Measurements from ENCODE around the gene NFE2L1. TPM values are rescaled to one million over a fixed set of nuclear protein-coding genes. Genes with fewer than 3 reads are reported as not detected.

NFE2L1 gene
- total and polyA plus RNA-seq, 9 of the 15 experiments (the other 6 are each of a cell fraction or from before 2014, with no cell fraction given), result 2.0 to 68.6 (median 39.7) TPM

DNA sequence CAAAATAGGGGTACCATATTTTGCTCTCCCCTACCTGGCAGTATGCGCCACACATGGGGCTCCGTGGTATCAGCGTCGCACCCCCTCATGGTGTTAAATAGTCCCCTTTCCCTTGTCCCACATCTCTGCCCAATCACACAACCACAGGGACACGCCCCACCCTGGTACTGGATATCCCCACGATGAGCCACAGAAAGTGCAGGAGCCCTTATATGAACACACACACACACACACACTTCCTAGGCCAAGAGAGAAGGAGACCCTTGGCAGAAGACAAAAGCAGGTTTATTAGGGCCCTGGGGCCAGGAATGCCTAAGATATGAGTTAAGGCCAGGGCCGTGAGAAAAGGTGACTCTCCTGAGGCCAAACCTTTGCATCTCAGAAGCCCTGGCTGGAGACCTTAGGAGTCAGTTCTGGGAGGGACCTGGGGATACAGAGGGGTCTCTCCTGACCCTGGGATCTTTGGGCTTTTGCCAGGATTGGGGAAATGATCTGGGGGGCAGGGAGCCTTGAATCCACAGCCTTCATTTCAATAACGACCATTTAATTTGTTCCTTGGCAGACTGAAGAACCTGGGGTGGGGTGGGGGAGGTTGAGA lies 22.2 kb upstream of the NFE2L1 start:
- no peak overlapping the region for H3K27ac ChIP-seq (ENCODE audit: extremely low read depth, low read depth, low read length)
- POLR2A ChIA-PET, result interaction anchor here (0.7 to 2.1 kb wide), 10 partner anchors 18 to 105 kb away, joined by 3 to 16 read pairs (median 6); partner anchors contain the start of genes NFE2L1 and SNX11

More for the DNA sequence above, 22.2 kb upstream of the NFE2L1 start:
- no peaks in the 10 kb centered on the region for H3K9me1 ChIP-seq (ENCODE audit: control insufficient read depth, insufficient read depth, low read length)
- FAIRE-seq (no peak), ATAC-seq (no peak), DNase-seq (ENCODE audit: extremely low read depth in 1 of 4, low spot score in 3 of 4) (no peak)
- peaks cover 23 to 39% of the 10 kb centered on the region in 2 experiments; a peak in 4 of 5 replicates for H3K4me1 ChIP-seq (replicated peaks in 1 of 2; ENCODE audit: control insufficient read depth in 2 of 2, insufficient read depth in 2 of 2, low read length in 2 of 2)
- no peaks in the 10 kb centered on the region for H3K27me3 ChIP-seq (ENCODE audit: control insufficient read depth in 2 of 2, insufficient read depth in 2 of 2, low read length in 2 of 2)
- 25% methylated on average over 8 of the region's 8 CpGs for WGBS (ENCODE audit: insufficient coverage, low coverage, missing lambda C conversion rate)
- TF ChIP-seq NFIC (IDR thresholded peaks at IDR 0.05) (peak; percentile 63; the same call in 1 of the 2 replicates), FOXK1 (CRISPR knock-in tag; IDR thresholded peaks at IDR 0.05; ENCODE audit: borderline replicate concordance) (peak; percentile 66; the same call in 1 of the 2 replicates), KAT7 (CRISPR knock-in tag; IDR thresholded peaks at IDR 0.05; ENCODE audit: borderline replicate concordance) (0 out of 2 replicates have a peak, but pooled peaks have one; percentile 41), XRCC5 (IDR thresholded peaks at IDR 0.05; ENCODE audit: low read depth, low read length) (no peak)
- TF ChIP-seq, protein P1, sequence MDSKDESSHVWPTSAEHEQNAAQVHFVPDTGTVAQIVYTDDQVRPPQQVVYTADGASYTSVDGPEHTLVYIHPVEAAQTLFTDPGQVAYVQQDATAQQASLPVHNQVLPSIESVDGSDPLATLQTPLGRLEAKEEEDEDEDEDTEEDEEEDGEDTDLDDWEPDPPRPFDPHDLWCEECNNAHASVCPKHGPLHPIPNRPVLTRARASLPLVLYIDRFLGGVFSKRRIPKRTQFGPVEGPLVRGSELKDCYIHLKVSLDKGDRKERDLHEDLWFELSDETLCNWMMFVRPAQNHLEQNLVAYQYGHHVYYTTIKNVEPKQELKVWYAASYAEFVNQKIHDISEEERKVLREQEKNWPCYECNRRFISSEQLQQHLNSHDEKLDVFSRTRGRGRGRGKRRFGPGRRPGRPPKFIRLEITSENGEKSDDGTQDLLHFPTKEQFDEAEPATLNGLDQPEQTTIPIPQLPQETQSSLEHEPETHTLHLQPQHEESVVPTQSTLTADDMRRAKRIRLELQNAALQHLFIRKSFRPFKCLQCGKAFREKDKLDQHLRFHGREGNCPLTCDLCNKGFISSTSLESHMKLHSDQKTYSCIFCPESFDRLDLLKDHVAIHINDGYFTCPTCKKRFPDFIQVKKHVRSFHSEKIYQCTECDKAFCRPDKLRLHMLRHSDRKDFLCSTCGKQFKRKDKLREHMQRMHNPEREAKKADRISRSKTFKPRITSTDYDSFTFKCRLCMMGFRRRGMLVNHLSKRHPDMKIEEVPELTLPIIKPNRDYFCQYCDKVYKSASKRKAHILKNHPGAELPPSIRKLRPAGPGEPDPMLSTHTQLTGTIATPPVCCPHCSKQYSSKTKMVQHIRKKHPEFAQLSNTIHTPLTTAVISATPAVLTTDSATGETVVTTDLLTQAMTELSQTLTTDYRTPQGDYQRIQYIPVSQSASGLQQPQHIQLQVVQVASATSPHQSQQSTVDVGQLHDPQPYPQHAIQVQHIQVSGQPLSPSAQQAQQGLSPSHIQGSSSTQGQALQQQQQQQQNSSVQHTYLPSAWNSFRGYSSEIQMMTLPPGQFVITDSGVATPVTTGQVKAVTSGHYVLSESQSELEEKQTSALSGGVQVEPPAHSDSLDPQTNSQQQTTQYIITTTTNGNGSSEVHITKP (IDR thresholded peaks at IDR 0.05; ENCODE audit: partially characterized antibody), result peak; percentile 67
- H4K20me1 ChIP-seq (replicated peaks; ENCODE audit: control insufficient read depth, insufficient read depth, low read length), result no peaks in the 10 kb centered on the region
- H3K36me3 ChIP-seq (ENCODE audit: control insufficient read depth, insufficient read depth, low read length), result no peaks in the 10 kb centered on the region
- H3K4me3 ChIP-seq, result peak overlapping the region; percentile 27; the same call in 1 of the 2 replicates
- in situ Hi-C loops (cut with MboI) (loop anchor here (5.0 kb wide), 2 partner anchors 41 to 116 kb away; no protein-coding TSS in a partner anchor), intact Hi-C loops (cut with micrococcal nuclease) (loop anchor here (1.0 to 10.0 kb wide), 4 partner anchors 23 to 229 kb away; partner anchors contain the start of gene NFE2L1)
- H3K79me2 ChIP-seq (ENCODE audit: control insufficient read depth, insufficient read depth, low read length), result no peaks in the 10 kb centered on the region
- peak overlapping the region; percentile 97 for H3K4me2 ChIP-seq (ENCODE audit: insufficient read depth, low read length)
- CTCF ChIA-PET (ENCODE audit: low intra/inter-chr PET ratio), result interaction anchor here (0.6 to 4.7 kb wide), 5 partner anchors 48 to 852 kb away, joined by 3 to 54 read pairs (median 7); no protein-coding TSS in a partner anchor
- H3K9ac ChIP-seq (ENCODE audit: insufficient read depth in 1 of 2, low read depth in 2 of 2, low read length in 2 of 2), result peak overlapping the region in 1 of 2 experiments; percentile 2; a peak in 1 of 4 replicates
- no TSS peak for BruUV-seq (replicated peaks)
- peak overlapping the region; percentile 99 for H2AFZ ChIP-seq (ENCODE audit: low read depth, low read length)
- H3K9me3 ChIP-seq (replicated peaks; ENCODE audit: control insufficient read depth, insufficient read depth, low read depth, low read length), result no peaks in the 10 kb centered on the region
